ENCODE results near the gene GPR84.

GPR84 gene

GRCh38 chr12:54340846-54341245, 23.4 kb downstream of the GPR84 start:
- H4K20me1 ChIP-seq (ENCODE audit: insufficient read depth, low read length) = no peaks in the 10 kb centered on the region
- no peak overlapping the region for H3K27ac ChIP-seq (ENCODE audit: low read length)
- H3K36me3 ChIP-seq (replicated peaks; ENCODE audit: insufficient read depth, low read length) = 0 out of 2 replicates have a peak, but pooled peaks cover 5% of the 10 kb centered on the region

GRCh38 chr12:54338698-54339296, 25.5 kb downstream of the GPR84 start:
- Histone ChIP-seq H2AFZ (ENCODE audit: low read length) (no peak overlapping the region), H3K79me2 (ENCODE audit: low read length) (peaks cover 27% of the 10 kb centered on the region), H3K36me3 (replicated peaks; ENCODE audit: insufficient read depth, low read length) (0 out of 2 replicates have a peak, but pooled peaks cover 5% of the 10 kb centered on the region), H3K9me2 (replicated peaks; ENCODE audit: insufficient read depth, low read length) (no peaks in the 10 kb centered on the region), H3K27ac (ENCODE audit: low read length) (no peak overlapping the region), H3F3A (ENCODE audit: insufficient read depth, low read length) (no peaks in the 10 kb centered on the region), H3K27me3 (replicated peaks; ENCODE audit: insufficient read depth, low read length) (no peaks in the 10 kb centered on the region), H3K9ac (ENCODE audit: low read length) (no peak overlapping the region), H4K20me1 (ENCODE audit: insufficient read depth, low read length) (no peaks in the 10 kb centered on the region), H3K9me3 (replicated peaks; ENCODE audit: insufficient read depth, low read length) (no peaks in the 10 kb centered on the region), H3K4me2 (ENCODE audit: low read depth, low read length) (no peak overlapping the region), H3K4me3 (ENCODE audit: low read length) (no peak overlapping the region), H3K4me1 (ENCODE audit: low read length) (no peaks in the 10 kb centered on the region)
- TF ChIP-seq CTCF (IDR thresholded peaks at IDR 0.05; ENCODE audit: low read length) (no peak), EZH2phosphoT487 (IDR thresholded peaks at IDR 0.05; ENCODE audit: low read length) (no peak), EZH2 (optimal IDR thresholded peaks at IDR 0.05; ENCODE audit: low read depth, low read length) (no peak)
- DNase-seq = no peak

More at GRCh38 chr12:54340846-54341245, 23.4 kb downstream of the GPR84 start:
- Histone ChIP-seq H3K79me2 (ENCODE audit: low read length) (peaks cover 19% of the 10 kb centered on the region), H3F3A (ENCODE audit: insufficient read depth, low read length) (no peaks in the 10 kb centered on the region), H3K9me3 (replicated peaks; ENCODE audit: insufficient read depth, low read length) (no peaks in the 10 kb centered on the region), H3K4me3 (ENCODE audit: low read length) (no peak overlapping the region), H3K4me1 (ENCODE audit: low read length) (no peaks in the 10 kb centered on the region), H3K9me2 (replicated peaks; ENCODE audit: insufficient read depth, low read length) (no peaks in the 10 kb centered on the region), H3K9ac (ENCODE audit: low read length) (no peak overlapping the region), H3K27me3 (replicated peaks; ENCODE audit: insufficient read depth, low read length) (no peaks in the 10 kb centered on the region), H3K4me2 (ENCODE audit: low read depth, low read length) (no peak overlapping the region), H2AFZ (ENCODE audit: low read length) (no peak overlapping the region)
- DNase-seq = no peak
- no peak for TF ChIP-seq EZH2phosphoT487 (IDR thresholded peaks at IDR 0.05; ENCODE audit: low read length)
- TF ChIP-seq CTCF (IDR thresholded peaks at IDR 0.05; ENCODE audit: low read length) = no peak
- no peak for TF ChIP-seq EZH2 (optimal IDR thresholded peaks at IDR 0.05; ENCODE audit: low read depth, low read length)

- no peak overlapping the region for H3K4me2 ChIP-seq (ENCODE audit: low read depth, low read length)
Measured at GRCh38 chr12:54337854-54338650, 26.2 kb downstream of the GPR84 start.

More at GRCh38 chr12:54337854-54338650, 26.2 kb downstream of the GPR84 start:
- Histone ChIP-seq H3K4me1 (ENCODE audit: low read length) (no peaks in the 10 kb centered on the region), H3K36me3 (replicated peaks; ENCODE audit: insufficient read depth, low read length) (0 out of 2 replicates have a peak, but pooled peaks cover under 1% of the 10 kb centered on the region), H3K9me3 (replicated peaks; ENCODE audit: insufficient read depth, low read length) (no peaks in the 10 kb centered on the region), H3K9me2 (replicated peaks; ENCODE audit: insufficient read depth, low read length) (no peaks in the 10 kb centered on the region), H3K4me3 (ENCODE audit: low read length) (no peak overlapping the region), H4K20me1 (ENCODE audit: insufficient read depth, low read length) (no peaks in the 10 kb centered on the region), H3K9ac (ENCODE audit: low read length) (no peak overlapping the region), H3K79me2 (ENCODE audit: low read length) (peaks cover 34% of the 10 kb centered on the region), H3K27me3 (replicated peaks; ENCODE audit: insufficient read depth, low read length) (no peaks in the 10 kb centered on the region), H3K27ac (ENCODE audit: low read length) (no peak overlapping the region), H2AFZ (ENCODE audit: low read length) (no peak overlapping the region), H3F3A (ENCODE audit: insufficient read depth, low read length) (no peaks in the 10 kb centered on the region)
- no peak for DNase-seq
- TF ChIP-seq EZH2phosphoT487 (IDR thresholded peaks at IDR 0.05; ENCODE audit: low read length) = no peak
- no peak for TF ChIP-seq EZH2 (optimal IDR thresholded peaks at IDR 0.05; ENCODE audit: low read depth, low read length)
- no peak for TF ChIP-seq CTCF (IDR thresholded peaks at IDR 0.05; ENCODE audit: low read length)

All from MM.1S (cell line).